Mesothelial cell of epicardium (in vitro differentiated cells): ENCODE data around the gene EIF4E1B. TPM values are rescaled to one million over a fixed set of nuclear protein-coding genes. Genes with fewer than 3 reads are reported as not detected.

Experiments used
- DNase-seq, 2 experiments: peaks; one replicate each; pipeline ENCODE4 v3.0.0; 2021; ENCODE audit warnings: low spot score in 2 of 2; ENCODE audit not compliant: unreplicated experiment in 2 of 2
- H3K27ac Mint-ChIP-seq: 2 replicates; pipeline ENCODE4 v1.8.0; 2021; ENCODE audit warnings: mixed read lengths
- H3K27me3 Mint-ChIP-seq: 2 replicates; pipeline ENCODE4 v1.8.0; 2021; ENCODE audit warnings: low read depth, mixed read lengths
- H3K36me3 Mint-ChIP-seq: 2 replicates; pipeline ENCODE4 v1.8.0; 2021; ENCODE audit warnings: mixed read lengths
- H3K4me1 Mint-ChIP-seq: 2 replicates; pipeline ENCODE4 v1.8.0; 2021; ENCODE audit warnings: mixed read lengths
- H3K4me3 Mint-ChIP-seq: 2 replicates; pipeline ENCODE4 v1.8.0; 2021; ENCODE audit warnings: mild to moderate bottlenecking, moderate library complexity, mixed read lengths
- H3K9me3 Mint-ChIP-seq: 2 replicates; pipeline ENCODE4 v1.8.0; 2021; ENCODE audit warnings: mixed read lengths
- CTCF ChIP-seq: fragments of 200-600 bp; sonication (generic); IDR thresholded peaks from one replicate; pipeline ENCODE4 v1.5.0; 2021; ENCODE audit warnings: antibody characterized with exemption; ENCODE audit not compliant: unreplicated experiment
- total RNA-seq: library from RNA; stranded (reverse); gene quantifications from 3 replicates; pipeline ENCODE4 v1.2.1, GENCODE V29; 2021

The EIF4E1B gene
- total RNA-seq, 1 donor from 2014 or later = not detected

GRCh38 chr5:176677209-176677939 is 46.9 kb downstream of the EIF4E1B start:
- DNase-seq = no peak
- Mint-ChIP-seq H3K4me3 (no peak overlapping the region), H3K4me1 (no peaks in the 10 kb centered on the region), H3K36me3 (no peaks in the 10 kb centered on the region), H3K27ac (no peak overlapping the region), H3K9me3 (no peaks in the 10 kb centered on the region), H3K27me3 (peaks cover 55% of the 10 kb centered on the region)
- TF ChIP-seq CTCF = no peak

- Mint-ChIP-seq H3K4me3 (no peak overlapping the region), H3K4me1 (no peaks in the 10 kb centered on the region), H3K9me3 (no peaks in the 10 kb centered on the region), H3K27me3 (peaks cover 57% of the 10 kb centered on the region), H3K36me3 (no peaks in the 10 kb centered on the region), H3K27ac (no peak overlapping the region)
- TF ChIP-seq CTCF = no peak
- no peak for DNase-seq
Measured at GRCh38 chr5:176678584-176678983, 48.1 kb downstream of the EIF4E1B start.

GRCh38 chr5:176679365-176680225 is 49.1 kb downstream of the EIF4E1B start:
- no peaks in the 10 kb centered on the region for H3K36me3 Mint-ChIP-seq
- no peaks in the 10 kb centered on the region for H3K4me1 Mint-ChIP-seq
- no peak for TF ChIP-seq CTCF
- H3K9me3 Mint-ChIP-seq = peaks cover 4% of the 10 kb centered on the region
- peaks cover 63% of the 10 kb centered on the region for H3K27me3 Mint-ChIP-seq
- H3K4me3 Mint-ChIP-seq = no peak overlapping the region
- no peak overlapping the region for H3K27ac Mint-ChIP-seq
- DNase-seq = no peak

GRCh38 chr5:176680226-176680563 is 49.7 kb downstream of the EIF4E1B start:
- no peak for DNase-seq

GRCh38 chr5:176682016-176682531 is 51.6 kb downstream of the EIF4E1B start:
- Mint-ChIP-seq H3K27ac (no peak overlapping the region), H3K4me1 (no peaks in the 10 kb centered on the region), H3K36me3 (peaks cover 3% of the 10 kb centered on the region), H3K9me3 (peaks cover 10% of the 10 kb centered on the region), H3K27me3 (peaks cover 76% of the 10 kb centered on the region), H3K4me3 (no peak overlapping the region)
- TF ChIP-seq CTCF = no peak
- no peak for DNase-seq

More at GRCh38 chr5:176680226-176680563, 49.7 kb downstream of the EIF4E1B start:
- Mint-ChIP-seq H3K9me3 (peaks cover 8% of the 10 kb centered on the region), H3K4me1 (no peaks in the 10 kb centered on the region), H3K36me3 (peaks cover 2% of the 10 kb centered on the region), H3K27me3 (peaks cover 69% of the 10 kb centered on the region), H3K27ac (no peak overlapping the region), H3K4me3 (no peak overlapping the region)
- no peak for TF ChIP-seq CTCF
